PFSK-1 (cell line): Measurements from ENCODE around the gene PACC1.

Experiments used
- POLR2AphosphoS5 ChIP-seq: IDR thresholded peaks from 2 replicates; pipeline ENCODE4 v1.6.1; 2012; ENCODE audit warnings: low read depth, mild to moderate bottlenecking, control low read depth, low read length, moderate library complexity
- REST ChIP-seq, 2 experiments: IDR thresholded peaks; 2 replicates each; pipeline versions ENCODE4 v1.6.1 to v1.8.0; 2011 to 2012; ENCODE audit warnings: low read depth in 2 of 2, low read length in 2 of 2, control low read depth in 1 of 2, inconsistent platforms in 1 of 2, mild to moderate bottlenecking in 1 of 2, moderate library complexity in 1 of 2; ENCODE audit not compliant: insufficient read depth in 1 of 2
- SIN3A ChIP-seq: IDR thresholded peaks from 2 replicates; pipeline ENCODE4 v1.6.1; 2012; ENCODE audit warnings: mild to moderate bottlenecking, low read length, moderate library complexity, borderline replicate concordance; ENCODE audit not compliant: insufficient read depth
- TAF1 ChIP-seq: IDR thresholded peaks from 2 replicates; pipeline ENCODE4 v1.6.1; 2012; ENCODE audit warnings: low read length, control low read depth, borderline replicate concordance; ENCODE audit not compliant: insufficient read depth

GRCh38 chr1:212414328-212415106 is at the start of gene PACC1:
- TF ChIP-seq REST (IDR thresholded peaks at IDR 0.05; ENCODE audit: insufficient read depth in 1 of 2, low read depth in 2 of 2, low read length in 2 of 2) (0 out of 4 replicates have a peak, but pooled peaks of 1 of the 2 experiments have one; percentile 45), SIN3A (peak; percentile 66; the same call in 1 of the 2 replicates), TAF1 (peak; percentile 71; the same call in 1 of the 2 replicates), POLR2AphosphoS5 (peak; percentile 95)
